ENCODE measurements around the gene AADAC.
"Not testable (repeated sequence)": the region's sequence is repeated elsewhere in the genome, so short reads cannot be mapped to it uniquely, and the experiment has no call there.

The AADAC gene

GRCh38 chr3:151863611-151864010, 49.7 kb downstream of the AADAC start:
- Histone ChIP-seq H3K36me3 (ENCODE audit: insufficient read depth, low read depth, low read length) (no peaks in the 10 kb centered on the region), H3K27me3 (ENCODE audit: insufficient read depth, low read length) (no peaks in the 10 kb centered on the region), H3K27ac (ENCODE audit: low read length) (no peak overlapping the region), H3K9ac (ENCODE audit: low read depth, low read length) (no peak overlapping the region), H3K4me1 (ENCODE audit: insufficient read depth, low read length) (no peaks in the 10 kb centered on the region), H3K4me3 (ENCODE audit: low read length) (no peak overlapping the region), H3K9me3 (ENCODE audit: insufficient read depth, low read depth, low read length) (no peaks in the 10 kb centered on the region)

GRCh38 chr3:151864423-151865101, 50.6 kb downstream of the AADAC start:
- H3K9me3 ChIP-seq (ENCODE audit: insufficient read depth, low read depth, low read length): no peaks in the 10 kb centered on the region
- no peak overlapping the region for H3K4me3 ChIP-seq (ENCODE audit: low read length)
- no peaks in the 10 kb centered on the region for H3K4me1 ChIP-seq (ENCODE audit: insufficient read depth, low read length)
- H3K36me3 ChIP-seq (ENCODE audit: insufficient read depth, low read depth, low read length): no peaks in the 10 kb centered on the region
- no peak overlapping the region for H3K9ac ChIP-seq (ENCODE audit: low read depth, low read length)
- H3K27ac ChIP-seq (ENCODE audit: low read length): no peak overlapping the region
- H3K27me3 ChIP-seq (ENCODE audit: insufficient read depth, low read length): no peaks in the 10 kb centered on the region

- Histone ChIP-seq H3K4me3 (ENCODE audit: low read length) (no peak overlapping the region), H3K9me3 (ENCODE audit: insufficient read depth, low read depth, low read length) (no peaks in the 10 kb centered on the region), H3K36me3 (ENCODE audit: insufficient read depth, low read depth, low read length) (no peaks in the 10 kb centered on the region), H3K27ac (ENCODE audit: low read length) (no peak overlapping the region), H3K9ac (ENCODE audit: low read depth, low read length) (no peak overlapping the region), H3K4me1 (ENCODE audit: insufficient read depth, low read length) (no peaks in the 10 kb centered on the region), H3K27me3 (ENCODE audit: insufficient read depth, low read length) (no peaks in the 10 kb centered on the region)
Measured at GRCh38 chr3:151866711-151867410, 52.9 kb downstream of the AADAC start.

DNA sequence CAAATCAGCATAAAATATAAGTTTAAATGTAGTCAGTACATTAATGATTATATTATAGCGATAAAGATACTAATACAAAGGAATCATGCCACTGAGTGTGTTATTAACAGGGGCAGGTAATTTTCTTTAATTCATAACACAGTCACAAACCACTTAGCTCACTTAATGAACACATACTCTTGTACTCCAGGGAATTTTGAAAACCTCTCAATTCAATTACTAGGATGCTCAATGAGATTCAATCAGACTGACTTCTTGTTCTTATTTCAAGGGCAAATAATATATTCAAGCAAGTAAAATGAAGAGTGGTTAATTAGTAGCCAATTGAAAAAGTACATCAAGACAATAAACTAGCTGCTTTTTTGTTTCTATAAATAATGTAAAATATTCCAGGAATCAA, 53.8 kb downstream of the AADAC start:
- H3K4me1 ChIP-seq (ENCODE audit: insufficient read depth, low read length): no peaks in the 10 kb centered on the region
- H3K9me3 ChIP-seq (ENCODE audit: insufficient read depth, low read depth, low read length): no peaks in the 10 kb centered on the region
- H3K4me3 ChIP-seq (ENCODE audit: low read length): no peak overlapping the region
- H3K36me3 ChIP-seq (ENCODE audit: insufficient read depth, low read depth, low read length): no peaks in the 10 kb centered on the region
- no peaks in the 10 kb centered on the region for H3K27me3 ChIP-seq (ENCODE audit: insufficient read depth, low read length)
- H3K27ac ChIP-seq (ENCODE audit: low read length): no peak overlapping the region
- H3K9ac ChIP-seq (ENCODE audit: low read depth, low read length): no peak overlapping the region

DNA sequence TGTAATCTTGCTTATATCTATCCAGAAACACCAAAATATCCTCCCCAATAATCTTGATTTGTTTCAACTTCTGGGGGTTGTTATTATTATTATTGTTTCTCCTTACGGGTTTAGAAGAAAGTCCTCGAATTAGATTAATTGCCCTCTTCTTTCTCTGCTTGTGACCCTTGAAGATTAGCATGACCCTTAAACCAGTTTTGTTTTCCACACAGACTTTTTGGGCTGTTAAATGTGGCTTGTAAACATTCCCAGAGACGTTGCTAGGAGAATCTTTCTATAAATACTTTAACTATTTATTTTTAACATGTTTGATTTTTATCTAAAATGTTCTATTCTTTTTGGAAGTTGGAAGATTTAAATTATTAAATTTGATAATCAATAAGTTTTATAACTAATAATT, 55.3 kb downstream of the AADAC start:
- Histone ChIP-seq H3K27ac (ENCODE audit: low read length) (no peak overlapping the region), H3K9me3 (ENCODE audit: insufficient read depth, low read depth, low read length) (no peaks in the 10 kb centered on the region), H3K9ac (ENCODE audit: low read depth, low read length) (no peak overlapping the region), H3K4me3 (ENCODE audit: low read length) (no peak overlapping the region), H3K36me3 (ENCODE audit: insufficient read depth, low read depth, low read length) (no peaks in the 10 kb centered on the region), H3K4me1 (ENCODE audit: insufficient read depth, low read length) (no peaks in the 10 kb centered on the region), H3K27me3 (ENCODE audit: insufficient read depth, low read length) (no peaks in the 10 kb centered on the region)

- Histone ChIP-seq H3K27ac (ENCODE audit: low read length) (no peak overlapping the region), H3K36me3 (ENCODE audit: insufficient read depth, low read depth, low read length) (no peaks in the 10 kb centered on the region), H3K27me3 (ENCODE audit: insufficient read depth, low read length) (no peaks in the 10 kb centered on the region), H3K4me1 (ENCODE audit: insufficient read depth, low read length) (no peaks in the 10 kb centered on the region), H3K9me3 (ENCODE audit: insufficient read depth, low read depth, low read length) (no peaks in the 10 kb centered on the region), H3K4me3 (ENCODE audit: low read length) (no peak overlapping the region), H3K9ac (ENCODE audit: low read depth, low read length) (no peak overlapping the region)
Measured at GRCh38 chr3:151871639-151872468, 57.9 kb downstream of the AADAC start.

DNA sequence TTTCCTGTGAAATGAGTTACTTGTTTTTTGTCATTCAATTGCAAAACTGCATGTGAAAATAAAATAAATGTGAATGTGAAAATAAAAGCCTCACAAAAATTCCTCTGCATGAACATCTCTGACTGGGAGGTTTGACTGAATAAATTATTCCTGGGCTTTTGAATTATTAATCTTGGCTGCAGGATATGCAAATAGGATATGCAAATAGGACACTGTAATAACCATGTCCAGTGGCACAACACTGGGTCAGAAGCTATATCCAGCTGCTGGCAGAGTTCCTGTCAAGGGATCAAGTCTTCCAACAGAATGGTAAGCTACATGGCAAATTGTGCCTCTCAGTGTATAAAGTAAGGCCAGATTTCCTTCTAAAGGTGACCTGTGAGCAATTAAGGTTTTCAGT, 59.5 kb downstream of the AADAC start, which contains the start of gene SUCNR1:
SUCNR1 (plus strand) TSS at position 246 of the 400 bp plus-strand sequence. CDS start 6,250 bp downstream, outside the sequence.
- no peaks in the 10 kb centered on the region for H3K4me1 ChIP-seq (ENCODE audit: insufficient read depth, low read length)
- no peaks in the 10 kb centered on the region for H3K27me3 ChIP-seq (ENCODE audit: insufficient read depth, low read length)
- H3K9ac ChIP-seq (ENCODE audit: low read depth, low read length): no peak within 1 kb of the TSS
- H3K9me3 ChIP-seq (ENCODE audit: insufficient read depth, low read depth, low read length): no peaks in the 10 kb centered on the region
- H3K27ac ChIP-seq (ENCODE audit: low read length): no peak within 1 kb of the TSS
- H3K4me3 ChIP-seq (ENCODE audit: low read length): no peak within 1 kb of the TSS
- H3K36me3 ChIP-seq (ENCODE audit: insufficient read depth, low read depth, low read length): no peaks in the 10 kb centered on the region

DNA sequence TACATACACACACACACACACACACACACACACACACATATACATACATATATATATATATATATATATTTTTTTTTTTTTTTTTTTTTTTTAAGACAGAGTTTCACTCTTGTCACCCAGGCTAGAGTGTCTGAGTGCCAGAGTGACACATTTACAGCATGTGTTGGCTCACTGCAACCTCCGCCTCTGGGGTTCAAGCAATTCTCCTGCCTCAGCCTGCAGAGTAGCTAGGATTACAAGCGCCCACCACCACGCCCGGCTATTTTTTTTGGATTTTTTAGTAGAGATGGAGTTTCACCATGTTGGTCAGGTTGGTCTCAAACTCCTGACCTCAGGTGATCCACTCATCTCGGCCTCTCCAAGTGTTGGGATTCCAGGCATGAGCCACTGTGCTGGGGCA, 60.2 kb downstream of the AADAC start:
- H3K4me3 ChIP-seq (ENCODE audit: low read length); H3K9ac ChIP-seq (ENCODE audit: low read depth, low read length): not testable (repeated sequence)

DNA sequence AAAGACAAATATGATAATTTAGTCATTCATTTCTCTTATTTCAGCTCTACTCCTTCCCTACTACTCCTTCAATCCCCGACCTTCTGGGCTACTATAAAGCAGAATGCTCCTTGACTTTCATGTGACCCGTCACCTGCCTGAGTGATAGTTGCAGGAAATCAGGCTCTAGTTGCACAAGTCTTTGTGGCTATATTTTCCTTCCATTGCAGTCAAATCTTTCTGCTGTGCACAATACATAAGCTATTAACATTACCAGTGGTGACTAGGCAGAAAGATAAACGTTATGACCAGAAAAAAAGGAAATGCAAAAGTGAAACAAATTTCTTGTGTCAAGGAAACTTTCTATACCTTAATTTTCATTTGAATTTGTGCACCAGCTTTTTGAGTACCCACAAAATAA, 61.8 kb downstream of the AADAC start:
- no peaks in the 10 kb centered on the region for H3K27me3 ChIP-seq (ENCODE audit: insufficient read depth, low read length)
- no peaks in the 10 kb centered on the region for H3K9me3 ChIP-seq (ENCODE audit: insufficient read depth, low read depth, low read length)
- no peak overlapping the region for H3K27ac ChIP-seq (ENCODE audit: low read length)
- H3K36me3 ChIP-seq (ENCODE audit: insufficient read depth, low read depth, low read length): no peaks in the 10 kb centered on the region
- H3K9ac ChIP-seq (ENCODE audit: low read depth, low read length): no peak overlapping the region
- H3K4me1 ChIP-seq (ENCODE audit: insufficient read depth, low read length): no peaks in the 10 kb centered on the region
- H3K4me3 ChIP-seq (ENCODE audit: low read length): no peak overlapping the region

More for the DNA sequence above, 60.2 kb downstream of the AADAC start:
- not testable (repeated sequence) for H3K36me3 ChIP-seq (ENCODE audit: insufficient read depth, low read depth, low read length); H3K27ac ChIP-seq (ENCODE audit: low read length); H3K4me1 ChIP-seq (ENCODE audit: insufficient read depth, low read length); H3K9me3 ChIP-seq (ENCODE audit: insufficient read depth, low read depth, low read length); H3K27me3 ChIP-seq (ENCODE audit: insufficient read depth, low read length)

DNA sequence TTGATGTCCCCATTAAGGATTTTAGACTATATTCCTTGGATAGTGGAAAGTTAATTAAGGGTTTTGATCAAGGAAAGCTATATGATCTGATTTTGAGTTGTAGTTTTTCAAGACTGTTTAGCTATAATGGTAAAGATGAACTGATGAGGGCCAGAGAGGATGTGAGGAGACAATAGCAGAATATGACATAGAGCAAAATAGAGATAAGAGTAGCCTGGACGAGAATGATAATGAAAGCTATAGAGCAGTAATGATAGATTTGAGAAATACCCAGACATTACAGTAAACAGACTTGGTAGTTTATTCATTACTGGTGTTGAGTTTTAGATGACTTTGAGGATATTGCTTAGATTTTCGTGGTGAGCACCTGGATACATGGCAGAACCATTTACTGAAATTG, 63.4 kb downstream of the AADAC start:
- Histone ChIP-seq H3K27ac (ENCODE audit: low read length) (no peak overlapping the region), H3K4me3 (ENCODE audit: low read length) (no peak overlapping the region), H3K4me1 (ENCODE audit: insufficient read depth, low read length) (no peaks in the 10 kb centered on the region), H3K9me3 (ENCODE audit: insufficient read depth, low read depth, low read length) (no peaks in the 10 kb centered on the region), H3K27me3 (ENCODE audit: insufficient read depth, low read length) (no peaks in the 10 kb centered on the region), H3K9ac (ENCODE audit: low read depth, low read length) (no peak overlapping the region), H3K36me3 (ENCODE audit: insufficient read depth, low read depth, low read length) (no peaks in the 10 kb centered on the region)

Measured in iPS-20b (cell line).